Measurements from ENCODE around the gene BCL2.

- no peak for TF ChIP-seq CTCF (IDR thresholded peaks at IDR 0.05 in 2 of 3, conservative IDR thresholded peaks at IDR 0.05 in 1 of 3; ENCODE audit: insufficient read depth in 2 of 3, low read depth in 1 of 3, low read length in 3 of 3)
- no peak for TF ChIP-seq ZNF253 (CRISPR knock-in tag; conservative IDR thresholded peaks at IDR 0.05)
- TF ChIP-seq SMC3 (conservative IDR thresholded peaks at IDR 0.05; ENCODE audit: insufficient read depth, low read depth, low read length), result no peak
- TF ChIP-seq RHOXF2B (CRISPR knock-in tag; conservative IDR thresholded peaks at IDR 0.05), result no peak
- TF ChIP-seq LCOR (CRISPR knock-in tag; IDR thresholded peaks at IDR 0.05), result no peak
Observed at GRCh38 chr18:63161761-63162195, 157.8 kb downstream of the BCL2 start.

Measured in K562 (cell line).